HepG2 (cell line): ENCODE measurements around the gene BABAM2. TPM values are rescaled to one million over a fixed set of nuclear protein-coding genes. Genes with fewer than 3 reads are reported as not detected.

Experiments used
- CCDC6 ChIP-seq: sonication (generic); formaldehyde crosslinking; IDR thresholded peaks from 2 replicates; pipeline ENCODE4 v1.8.1; 2022; ENCODE audit warnings: mild to moderate bottlenecking, missing genetic modification reagents, moderate library complexity
- CEBPB ChIP-seq: IDR thresholded peaks from 2 replicates; pipeline ENCODE4 v1.6.1; 2011; ENCODE audit warnings: low read depth, low read length, improper control_type of control experiment, borderline replicate concordance
- GABPA ChIP-seq, 2 experiments: IDR thresholded peaks; 2 replicates each; pipeline ENCODE4 v1.6.1; 2011 to 2016; ENCODE audit warnings: low read depth in 2 of 2, low read length in 1 of 2, missing biosample characterization in 1 of 2, missing genetic modification characterization in 1 of 2
- HDAC2 ChIP-seq: sonication (generic); formaldehyde crosslinking; IDR thresholded peaks from 2 replicates; pipeline ENCODE4 v1.4.0; 2020; ENCODE audit warnings: missing genetic modification reagents
- HIVEP1 ChIP-seq: sonication (generic); formaldehyde crosslinking; IDR thresholded peaks from 2 replicates; pipeline ENCODE4 v1.4.0; 2020; ENCODE audit warnings: mild to moderate bottlenecking, missing genetic modification reagents
- HNF4A ChIP-seq: sonication (generic); formaldehyde crosslinking; IDR thresholded peaks from 2 replicates; pipeline ENCODE4 v1.4.0; 2020; ENCODE audit warnings: missing genetic modification reagents
- KLF15 ChIP-seq: sonication (generic); formaldehyde crosslinking; IDR thresholded peaks from 2 replicates; pipeline ENCODE4 v1.8.1; 2023; ENCODE audit warnings: borderline replicate concordance, mild to moderate bottlenecking, inconsistent platforms, missing genetic modification reagents, mixed read lengths
- NCOA2 ChIP-seq: sonication (generic); formaldehyde crosslinking; IDR thresholded peaks from 2 replicates; pipeline ENCODE4 v1.8.0; 2022; ENCODE audit warnings: inconsistent platforms
- NCOA5 ChIP-seq: sonication (generic); formaldehyde crosslinking; IDR thresholded peaks from 2 replicates; pipeline ENCODE4 v1.4.0; 2020; ENCODE audit warnings: missing genetic modification reagents
- THRA ChIP-seq: sonication (generic); formaldehyde crosslinking; IDR thresholded peaks from 2 replicates; pipeline ENCODE4 v1.4.0; 2020; ENCODE audit warnings: missing genetic modification reagents, borderline replicate concordance
- ZBTB1 ChIP-seq: sonication (generic); formaldehyde crosslinking; IDR thresholded peaks from 2 replicates; pipeline ENCODE4 v1.4.0; 2020; ENCODE audit warnings: missing genetic modification reagents, borderline replicate concordance
- ZBTB10 ChIP-seq: sonication (generic); formaldehyde crosslinking; IDR thresholded peaks from 2 replicates; pipeline ENCODE4 v1.4.0; 2020; ENCODE audit warnings: missing genetic modification reagents, borderline replicate concordance
- ZNF263 ChIP-seq: sonication (generic); formaldehyde crosslinking; IDR thresholded peaks from 2 replicates; pipeline ENCODE4 v1.4.0; 2020; ENCODE audit warnings: missing genetic modification reagents
- ZNF530 ChIP-seq: sonication (generic); formaldehyde crosslinking; IDR thresholded peaks from 2 replicates; pipeline ENCODE4 v1.5.0; 2020; ENCODE audit warnings: low read depth, mild to moderate bottlenecking, missing genetic modification reagents
- ZNF724P ChIP-seq: sonication (generic); formaldehyde crosslinking; IDR thresholded peaks from 2 replicates; pipeline ENCODE4 v1.8.0; 2022; ENCODE audit warnings: missing genetic modification reagents, borderline replicate concordance
- ZNF776 ChIP-seq: sonication (generic); formaldehyde crosslinking; IDR thresholded peaks from 2 replicates; pipeline ENCODE4 v1.4.0; 2020; ENCODE audit warnings: mild to moderate bottlenecking, missing genetic modification reagents
- ZNF788 ChIP-seq: sonication (generic); formaldehyde crosslinking; IDR thresholded peaks from 2 replicates; pipeline ENCODE4 v1.5.0; 2020; ENCODE audit warnings: mild to moderate bottlenecking, missing genetic modification reagents, borderline replicate concordance
- ZNF850 ChIP-seq: sonication (generic); formaldehyde crosslinking; conservative IDR thresholded peaks from 2 replicates; pipeline ENCODE4 v1.9.0; 2021; ENCODE audit warnings: mild to moderate bottlenecking, missing genetic modification reagents
- polyA plus RNA-seq, 8 experiments: library from polyadenylated mRNA; depleted of rRNA in 3 of 8; stranded (reverse) in 7 of 8; unstranded in 1 of 8; fragments of >200 nt; fragmentation: Illumina TruSeq in 4 of 8; extraction: Trizol in 4 of 8; gene quantifications; 2 replicates each; pipeline versions ENCODE4 v1.2.1 to v1.2.3, GENCODE V29; 2011 to 2016; ENCODE audit warnings: low read depth in 4 of 8, missing spikeins in 1 of 8, mixed read lengths in 1 of 8; ENCODE audit not compliant: insufficient read depth in 1 of 8
- total RNA-seq, 5 experiments: library from RNA; depleted of rRNA; stranded (reverse); fragments of >200 nt; fragmentation: Illumina TruSeq; extraction: Trizol; gene quantifications; 2 replicates each; pipeline ENCODE4 v1.2.3, GENCODE V29; 2016; ENCODE audit warnings: low read depth in 1 of 5
- TF ChIP-seq, protein P1 (sequence below): sonication (generic); formaldehyde crosslinking; IDR thresholded peaks from 2 replicates; pipeline ENCODE4 v1.4.0; 2020; ENCODE audit warnings: missing genetic modification reagents
- TF ChIP-seq, protein P2 (sequence below): sonication (generic); formaldehyde crosslinking; IDR thresholded peaks from 2 replicates; pipeline ENCODE4 v1.4.0; 2020; ENCODE audit warnings: missing genetic modification reagents, borderline replicate concordance

BABAM2 gene
- total and polyA plus RNA-seq, 2 of the 13 experiments (the other 11 are each of a cell fraction or from before 2014, with no cell fraction given) = 24.9 to 28.0 TPM

DNA sequence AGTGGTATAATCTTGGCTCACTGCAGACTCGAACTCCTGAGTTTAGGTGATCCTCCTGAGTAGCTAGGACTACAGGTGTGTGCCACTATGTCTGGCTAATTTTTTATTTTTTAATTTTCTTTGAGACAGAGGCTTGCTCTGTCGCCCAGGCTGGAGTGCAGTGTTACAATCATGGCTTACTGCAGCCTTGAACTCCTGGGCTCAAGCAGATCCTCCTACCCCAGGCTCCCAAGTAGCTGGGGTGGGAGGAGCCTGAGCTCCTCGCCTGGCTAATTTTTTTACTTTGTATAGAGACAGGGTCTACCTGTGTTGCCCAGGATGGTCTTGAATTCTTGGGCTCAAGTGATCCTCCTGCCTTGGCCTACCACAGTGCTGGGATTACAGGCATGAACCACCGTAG is 62.5 kb downstream of the BABAM2 start (continued):
- no peak for TF ChIP-seq KLF15 (CRISPR knock-in tag)
- TF ChIP-seq ZNF724P (CRISPR knock-in tag) = no peak
- TF ChIP-seq THRA (CRISPR knock-in tag) = 0 out of 2 replicates have a peak, but pooled peaks have one; percentile 14
- TF ChIP-seq HNF4A (CRISPR knock-in tag) = peak; percentile 51
- no peak for TF ChIP-seq ZNF530 (CRISPR knock-in tag)
- TF ChIP-seq GABPA (IDR thresholded peaks at IDR 0.05; ENCODE audit: low read depth, low read length) = no peak
- TF ChIP-seq GABPA (CRISPR knock-in tag; IDR thresholded peaks at IDR 0.05; ENCODE audit: low read depth) = no peak
- TF ChIP-seq ZNF850 (CRISPR knock-in tag) = no peak
- TF ChIP-seq ZBTB10 = no peak
- no peak for TF ChIP-seq NCOA5 (CRISPR knock-in tag)
- TF ChIP-seq NCOA2 (CRISPR knock-in tag) = 0 out of 2 replicates have a peak, but pooled peaks have one; percentile 42
- TF ChIP-seq ZNF788 (CRISPR knock-in tag) = no peak
- no peak for TF ChIP-seq CCDC6 (CRISPR knock-in tag)
- TF ChIP-seq, protein P1, sequence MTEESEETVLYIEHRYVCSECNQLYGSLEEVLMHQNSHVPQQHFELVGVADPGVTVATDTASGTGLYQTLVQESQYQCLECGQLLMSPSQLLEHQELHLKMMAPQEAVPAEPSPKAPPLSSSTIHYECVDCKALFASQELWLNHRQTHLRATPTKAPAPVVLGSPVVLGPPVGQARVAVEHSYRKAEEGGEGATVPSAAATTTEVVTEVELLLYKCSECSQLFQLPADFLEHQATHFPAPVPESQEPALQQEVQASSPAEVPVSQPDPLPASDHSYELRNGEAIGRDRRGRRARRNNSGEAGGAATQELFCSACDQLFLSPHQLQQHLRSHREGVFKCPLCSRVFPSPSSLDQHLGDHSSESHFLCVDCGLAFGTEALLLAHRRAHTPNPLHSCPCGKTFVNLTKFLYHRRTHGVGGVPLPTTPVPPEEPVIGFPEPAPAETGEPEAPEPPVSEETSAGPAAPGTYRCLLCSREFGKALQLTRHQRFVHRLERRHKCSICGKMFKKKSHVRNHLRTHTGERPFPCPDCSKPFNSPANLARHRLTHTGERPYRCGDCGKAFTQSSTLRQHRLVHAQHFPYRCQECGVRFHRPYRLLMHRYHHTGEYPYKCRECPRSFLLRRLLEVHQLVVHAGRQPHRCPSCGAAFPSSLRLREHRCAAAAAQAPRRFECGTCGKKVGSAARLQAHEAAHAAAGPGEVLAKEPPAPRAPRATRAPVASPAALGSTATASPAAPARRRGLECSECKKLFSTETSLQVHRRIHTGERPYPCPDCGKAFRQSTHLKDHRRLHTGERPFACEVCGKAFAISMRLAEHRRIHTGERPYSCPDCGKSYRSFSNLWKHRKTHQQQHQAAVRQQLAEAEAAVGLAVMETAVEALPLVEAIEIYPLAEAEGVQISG (CRISPR knock-in tag) = no peak
- TF ChIP-seq CEBPB = peak; percentile 67; the same call in 1 of the 2 replicates
- TF ChIP-seq, protein P2, sequence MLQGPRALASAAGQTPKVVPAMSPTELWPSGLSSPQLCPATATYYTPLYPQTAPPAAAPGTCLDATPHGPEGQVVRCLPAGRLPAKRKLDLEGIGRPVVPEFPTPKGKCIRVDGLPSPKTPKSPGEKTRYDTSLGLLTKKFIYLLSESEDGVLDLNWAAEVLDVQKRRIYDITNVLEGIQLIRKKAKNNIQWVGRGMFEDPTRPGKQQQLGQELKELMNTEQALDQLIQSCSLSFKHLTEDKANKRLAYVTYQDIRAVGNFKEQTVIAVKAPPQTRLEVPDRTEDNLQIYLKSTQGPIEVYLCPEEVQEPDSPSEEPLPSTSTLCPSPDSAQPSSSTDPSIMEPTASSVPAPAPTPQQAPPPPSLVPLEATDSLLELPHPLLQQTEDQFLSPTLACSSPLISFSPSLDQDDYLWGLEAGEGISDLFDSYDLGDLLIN (CRISPR knock-in tag) = no peak
- no peak for TF ChIP-seq ZBTB1 (CRISPR knock-in tag)
- TF ChIP-seq ZNF263 (CRISPR knock-in tag) = peak; percentile 86
- no peak for TF ChIP-seq ZNF776
- TF ChIP-seq HIVEP1 (CRISPR knock-in tag) = no peak
- TF ChIP-seq HDAC2 (CRISPR knock-in tag) = 0 out of 2 replicates have a peak, but pooled peaks have one; percentile 37
